Loucy (cell line): ENCODE measurements around the gene KCNN3.
A peak's percentile ranks its signal among the peaks of the same experiment; 100 is the strongest.

Experiments used
- H2AFZ ChIP-seq: fragments of 200-600 bp; sonication (generic); 2 replicates; pipeline ENCODE4 v1.6.0; 2016; ENCODE audit warnings: antibody characterized with exemption, mild to moderate bottlenecking, low read length, moderate library complexity
- H3F3A ChIP-seq: fragments of 200-600 bp; 2 replicates; pipeline ENCODE4 v1.6.0; 2016; ENCODE audit warnings: antibody characterized with exemption, low read depth, mild to moderate bottlenecking
- H3K27me3 ChIP-seq: fragments of 200-600 bp; sonication (generic); 2 replicates; pipeline ENCODE4 v1.6.1; 2014; ENCODE audit warnings: low read length, mild to moderate bottlenecking; ENCODE audit not compliant: insufficient read depth, poor library complexity, severe bottlenecking
- H3K36me3 ChIP-seq: fragments of 200-600 bp; sonication (generic); 2 replicates; pipeline ENCODE4 v1.6.1; 2016; ENCODE audit warnings: low read length; ENCODE audit not compliant: insufficient read depth
- H3K4me1 ChIP-seq: fragments of 200-600 bp; sonication (generic); 2 replicates; pipeline ENCODE4 v1.5.1; 2014; ENCODE audit warnings: low read length, mild to moderate bottlenecking; ENCODE audit not compliant: insufficient read depth, poor library complexity, severe bottlenecking
- H3K4me2 ChIP-seq: fragments of 200-600 bp; sonication (generic); 2 replicates; pipeline ENCODE4 v1.6.0; 2014; ENCODE audit warnings: antibody characterized with exemption, low read length, low read depth, mild to moderate bottlenecking; ENCODE audit not compliant: poor library complexity, severe bottlenecking
- H3K4me3 ChIP-seq: fragments of 200-600 bp; sonication (generic); 2 replicates; pipeline ENCODE4 v1.5.1; 2014; ENCODE audit warnings: low read length, mild to moderate bottlenecking, mixed read lengths; ENCODE audit not compliant: poor library complexity, severe bottlenecking
- H3K79me2 ChIP-seq: fragments of 200-600 bp; sonication (generic); 2 replicates; pipeline ENCODE4 v1.6.1; 2014; ENCODE audit warnings: low read length; ENCODE audit not compliant: insufficient read depth
- H3K9ac ChIP-seq: fragments of 200-600 bp; sonication (generic); 2 replicates; pipeline ENCODE4 v1.6.0; 2014; ENCODE audit warnings: mild to moderate bottlenecking, low read depth, low read length, moderate library complexity; ENCODE audit not compliant: poor library complexity, severe bottlenecking
- H3K9me2 ChIP-seq: fragments of 200-600 bp; sonication (generic); replicated peaks from 2 replicates; pipeline ENCODE4 v1.6.1; 2016; ENCODE audit warnings: low read depth, low read length, mixed read lengths
- H3K9me3 ChIP-seq: fragments of 200-600 bp; sonication (generic); 2 replicates; pipeline ENCODE4 v1.6.1; 2014; ENCODE audit warnings: mild to moderate bottlenecking, antibody characterized with exemption, low read length, low read depth; ENCODE audit not compliant: insufficient read depth
- H4K20me1 ChIP-seq: fragments of 200-600 bp; sonication (generic); 2 replicates; pipeline ENCODE4 v1.6.0; 2014; ENCODE audit warnings: antibody characterized with exemption, low read length, mild to moderate bottlenecking; ENCODE audit not compliant: insufficient read depth, poor library complexity, severe bottlenecking
- CTCF ChIP-seq: fragments of 200-600 bp; sonication (generic); conservative IDR thresholded peaks from 2 replicates; pipeline ENCODE4 v1.5.1; 2014; ENCODE audit warnings: mild to moderate bottlenecking, antibody characterized with exemption, low read length
- EZH2phosphoT487 ChIP-seq: fragments of 200-600 bp; IDR thresholded peaks from 2 replicates; pipeline ENCODE4 v1.6.1; 2018; ENCODE audit warnings: antibody characterized with exemption, mild to moderate bottlenecking, moderate library complexity, borderline replicate concordance

The KCNN3 gene

GRCh38 chr1:154750681-154751665 is 119.1 kb downstream of the KCNN3 start:
- Histone ChIP-seq H3K9me2 (no peaks in the 10 kb centered on the region), H3K27me3 (no peaks in the 10 kb centered on the region), H3K4me2 (no peak overlapping the region)

GRCh38 chr1:154749078-154749760 is 120.9 kb downstream of the KCNN3 start:
- H4K20me1 ChIP-seq = no peaks in the 10 kb centered on the region
- H3F3A ChIP-seq = no peaks in the 10 kb centered on the region
- no peaks in the 10 kb centered on the region for H3K9me2 ChIP-seq
- no peak overlapping the region for H3K9ac ChIP-seq
- no peaks in the 10 kb centered on the region for H3K36me3 ChIP-seq
- peak; percentile 68 for TF ChIP-seq CTCF
- no peak for TF ChIP-seq EZH2phosphoT487
- H3K27me3 ChIP-seq = no peaks in the 10 kb centered on the region
- H2AFZ ChIP-seq = no peak overlapping the region
- H3K4me2 ChIP-seq = no peak overlapping the region
- H3K79me2 ChIP-seq = no peaks in the 10 kb centered on the region
- H3K4me1 ChIP-seq = peaks cover 44% of the 10 kb centered on the region
- H3K9me3 ChIP-seq = no peaks in the 10 kb centered on the region
- H3K4me3 ChIP-seq = no peak overlapping the region

More at GRCh38 chr1:154750681-154751665, 119.1 kb downstream of the KCNN3 start:
- H3K9me3 ChIP-seq = no peaks in the 10 kb centered on the region
- no peaks in the 10 kb centered on the region for H3K79me2 ChIP-seq
- no peaks in the 10 kb centered on the region for H3F3A ChIP-seq
- no peak overlapping the region for H3K9ac ChIP-seq
- TF ChIP-seq EZH2phosphoT487 (no peak), CTCF (no peak)
- H3K4me3 ChIP-seq = no peak overlapping the region
- no peaks in the 10 kb centered on the region for H3K36me3 ChIP-seq
- peaks cover 28% of the 10 kb centered on the region for H3K4me1 ChIP-seq
- H2AFZ ChIP-seq = no peak overlapping the region
- H4K20me1 ChIP-seq = no peaks in the 10 kb centered on the region

- Histone ChIP-seq H3K79me2 (no peaks in the 10 kb centered on the region), H3K4me2 (peak overlapping the region; percentile 69), H3K9ac (no peak overlapping the region), H4K20me1 (no peaks in the 10 kb centered on the region), H2AFZ (no peak overlapping the region), H3F3A (no peaks in the 10 kb centered on the region), H3K9me3 (no peaks in the 10 kb centered on the region), H3K36me3 (no peaks in the 10 kb centered on the region), H3K27me3 (no peaks in the 10 kb centered on the region), H3K4me1 (peaks cover 44% of the 10 kb centered on the region), H3K4me3 (peak overlapping the region; percentile 46), H3K9me2 (no peaks in the 10 kb centered on the region)
- TF ChIP-seq EZH2phosphoT487 (no peak), CTCF (no peak)
Measured at GRCh38 chr1:154748405-154748775, 121.7 kb downstream of the KCNN3 start.
